Measurements from ENCODE around the gene TEX53. TPM values are rescaled to one million over a fixed set of nuclear protein-coding genes. Genes with fewer than 3 reads are reported as not detected.

TEX53 gene
- not detected in 2 replicates for total RNA-seq

GRCh38 chr9:114657705-114658104, at the start of gene TEX53:
TEX53 (minus strand) TSS chr9:114657805; CDS start chr9:114657774, 31 bp downstream.

DNA sequence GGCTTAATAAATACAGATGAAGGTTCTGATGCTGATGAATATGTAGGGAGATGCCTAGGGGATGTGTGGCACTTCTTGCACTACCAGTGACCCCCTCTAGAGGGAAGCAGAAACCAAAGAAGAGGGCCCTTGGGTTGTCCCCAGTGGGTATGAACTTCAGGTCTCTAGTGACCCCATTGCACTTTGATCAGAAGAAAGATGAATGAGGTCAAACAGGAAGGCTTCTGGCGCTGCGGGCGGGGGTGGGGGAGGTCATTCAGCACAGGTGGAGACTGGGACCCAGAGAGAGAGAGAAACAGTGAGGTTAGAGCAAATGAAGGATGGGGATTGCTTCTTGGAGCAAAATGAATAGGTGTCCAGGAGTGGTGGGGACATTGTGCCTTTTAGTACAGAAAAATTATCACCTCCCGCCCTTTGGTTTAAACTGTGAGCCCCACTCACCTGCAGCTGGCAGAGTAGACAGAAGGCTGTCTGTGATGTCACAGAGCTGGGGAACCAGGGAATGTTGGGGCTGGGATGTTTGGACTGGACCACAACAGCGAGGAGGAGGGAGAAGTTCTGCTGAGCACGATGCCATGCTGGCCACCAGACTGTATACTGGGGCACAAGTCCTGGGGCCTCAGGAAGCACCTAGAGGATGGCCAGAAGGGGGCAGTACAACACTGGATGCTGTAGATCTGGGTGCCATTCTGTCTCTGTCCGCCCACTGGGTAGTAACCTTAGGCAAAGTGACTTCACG, 24.2 kb upstream of the TEX53 start, which contains the start of gene TEX48:
TEX48 (minus strand) TSS at position 599 of the 739 bp plus-strand sequence. CDS start 10,469 bp downstream, outside the sequence.

Small RNA genes lying within 50 kb of the gene (small RNA-seq; reads per million reads assigned to genes)
- not detected for gene RF00019

Other genes with a start within 250 kb of the TEX53 start
- gene WHRN, start 152.3 kb downstream of the TEX53 start, total RNA-seq: 2.8 and 4.2 TPM in 2 replicates
- gene ATP6V1G1, start 70.0 kb downstream of the TEX53 start, total RNA-seq: 84.4 and 104 TPM in 2 replicates
- 7.6 and 9.4 TPM in 2 replicates for gene TMEM268, start 46.5 kb downstream of the TEX53 start, total RNA-seq
- gene TEX48, start 24.4 kb upstream of the TEX53 start, total RNA-seq: not detected in 2 replicates
- 5.9 and 7.7 TPM in 2 replicates for gene TNFSF15, start 148.2 kb upstream of the TEX53 start, total RNA-seq